GM12864 (cell line): ENCODE results near the gene PLEKHJ1.

ENCODE experiments used
- DNase-seq: peaks from one replicate; pipeline ENCODE4 v3.0.0-alpha.2; 2011; ENCODE audit warnings: low read depth
- H3K4me3 ChIP-seq: 2 replicates; pipeline ENCODE4 v1.5.1; 2011; ENCODE audit warnings: mild to moderate bottlenecking, low read depth, low read length, control low read depth
- CTCF ChIP-seq: IDR thresholded peaks from 2 replicates; pipeline ENCODE4 v1.5.1; 2011; ENCODE audit warnings: low read depth, mild to moderate bottlenecking, moderate library complexity, low read length, control low read depth, inconsistent platforms; ENCODE audit errors: missing control alignments

Gene PLEKHJ1

GRCh38 chr19:2193807-2194206, 42.3 kb downstream of the PLEKHJ1 start:
- TF ChIP-seq CTCF, result no peak
- no peak overlapping the region for H3K4me3 ChIP-seq
- no peak for DNase-seq

- H3K4me3 ChIP-seq, result no peak overlapping the region
- TF ChIP-seq CTCF, result no peak
- no peak for DNase-seq
These were observed 43.3 kb downstream of the PLEKHJ1 start for GRCh38 chr19:2192862-2193261.

GRCh38 chr19:2191456-2192310, 44.4 kb downstream of the PLEKHJ1 start:
- TF ChIP-seq CTCF, result no peak
- DNase-seq, result no peak
- H3K4me3 ChIP-seq, result no peak overlapping the region

- DNase-seq, result no peak
- H3K4me3 ChIP-seq, result no peak overlapping the region
- no peak for TF ChIP-seq CTCF
These were observed 45.2 kb downstream of the PLEKHJ1 start for GRCh38 chr19:2190848-2191455.

- DNase-seq, result no peak
- TF ChIP-seq CTCF, result no peak
- no peak overlapping the region for H3K4me3 ChIP-seq
These were observed 46.2 kb downstream of the PLEKHJ1 start for GRCh38 chr19:2189880-2190279.

- no peak for DNase-seq
- no peak overlapping the region for H3K4me3 ChIP-seq
- no peak for TF ChIP-seq CTCF
These were observed 47.3 kb downstream of the PLEKHJ1 start for GRCh38 chr19:2188708-2189385.
